NAMALWA (cell line): ENCODE data around the gene AIDA.

Source experiments
- DNase-seq: peaks from one replicate; pipeline ENCODE4 v3.0.0-alpha.2; 2015; ENCODE audit warnings: low spot score

AIDA gene

GRCh38 chr1:222643938-222644635 is 68.2 kb downstream of the AIDA start:
- peak; percentile 99 for DNase-seq

DNA sequence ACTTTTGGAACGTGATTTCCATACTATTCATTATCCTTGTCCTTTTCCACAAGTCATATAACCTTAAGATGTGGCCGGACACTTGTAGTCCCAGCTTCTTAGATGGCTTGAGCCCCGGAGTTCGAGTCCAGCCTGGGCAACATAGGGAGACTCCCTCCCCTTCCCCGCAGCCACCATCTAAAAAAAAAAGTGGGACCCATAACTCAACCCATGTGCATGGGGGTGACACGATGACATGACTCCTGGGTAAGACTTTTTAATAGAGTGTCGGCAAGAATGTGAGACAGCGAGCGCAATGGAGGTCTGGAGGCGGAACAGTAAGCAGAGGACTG is 68.7 kb downstream of the AIDA start:
- DNase-seq = no peak

GRCh38 chr1:222642468-222642867 is 69.8 kb downstream of the AIDA start:
- DNase-seq = no peak

- no peak for DNase-seq
These were observed 70.9 kb downstream of the AIDA start for GRCh38 chr1:222641269-222641948.

DNA sequence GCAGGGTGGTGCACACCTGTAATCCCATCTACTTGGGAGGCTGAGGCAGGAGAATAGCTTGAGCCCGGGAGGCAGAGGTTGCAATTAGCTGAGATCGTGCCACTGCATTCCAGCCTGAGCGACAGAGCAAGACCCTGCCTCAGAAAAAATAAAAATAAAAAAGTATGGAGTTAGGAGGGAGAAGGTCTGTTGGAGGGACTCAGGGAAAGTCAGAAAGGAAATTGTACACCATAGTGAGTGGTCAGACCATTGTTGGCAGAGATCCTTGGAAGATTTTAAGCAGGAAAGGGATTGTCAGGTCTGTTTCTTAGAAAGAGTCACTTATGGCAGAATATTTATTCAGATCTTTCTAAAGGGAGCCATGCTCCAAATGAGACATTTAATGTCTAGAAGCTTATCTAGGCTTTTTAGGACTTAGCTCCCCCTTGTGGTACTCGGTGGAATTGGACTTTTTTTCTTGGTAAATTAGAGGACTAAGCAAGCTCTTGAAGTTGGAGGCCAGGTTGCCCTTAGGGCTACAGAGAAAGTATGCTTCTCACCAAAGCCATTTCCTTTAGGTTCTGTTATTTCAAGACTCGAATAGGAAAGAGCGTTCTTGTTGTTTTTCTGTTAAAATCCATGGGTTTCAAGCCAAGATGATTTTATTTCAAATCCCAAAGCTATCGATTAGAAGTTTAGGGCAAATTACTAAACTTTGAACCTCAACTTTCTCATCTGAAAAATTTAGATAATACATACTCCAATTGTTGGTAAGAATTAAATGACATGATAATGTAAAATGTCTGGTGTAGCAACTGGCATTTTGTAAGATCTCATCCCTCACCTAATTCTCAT is 77.9 kb downstream of the AIDA start:
- peak; percentile 95 for DNase-seq

DNA sequence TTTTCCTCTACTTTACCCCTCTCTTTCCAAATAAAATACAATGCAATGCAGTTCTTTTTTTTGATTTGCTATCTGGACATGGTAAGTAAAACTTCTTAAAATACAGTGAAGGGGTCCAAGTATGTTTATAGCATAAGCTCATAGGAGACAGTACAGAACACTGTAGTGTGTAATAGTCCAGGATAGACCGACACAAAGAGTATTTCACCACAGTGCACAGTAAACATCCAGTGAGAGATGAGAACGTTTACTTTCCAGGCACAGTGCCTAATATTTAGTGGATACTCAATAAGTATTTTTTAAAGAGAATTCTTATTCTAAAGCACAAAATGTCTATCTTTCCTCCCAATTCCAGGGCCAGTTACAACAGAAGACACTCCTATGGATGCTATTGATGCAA is 79.5 kb downstream of the AIDA start:
- DNase-seq = no peak

GRCh38 chr1:222631611-222632208 is 80.6 kb downstream of the AIDA start:
- DNase-seq = no peak

GRCh38 chr1:222629921-222630535 is 82.3 kb downstream of the AIDA start:
- DNase-seq = no peak

GRCh38 chr1:222627232-222627631 is 85.1 kb downstream of the AIDA start:
- DNase-seq = no peak

DNA sequence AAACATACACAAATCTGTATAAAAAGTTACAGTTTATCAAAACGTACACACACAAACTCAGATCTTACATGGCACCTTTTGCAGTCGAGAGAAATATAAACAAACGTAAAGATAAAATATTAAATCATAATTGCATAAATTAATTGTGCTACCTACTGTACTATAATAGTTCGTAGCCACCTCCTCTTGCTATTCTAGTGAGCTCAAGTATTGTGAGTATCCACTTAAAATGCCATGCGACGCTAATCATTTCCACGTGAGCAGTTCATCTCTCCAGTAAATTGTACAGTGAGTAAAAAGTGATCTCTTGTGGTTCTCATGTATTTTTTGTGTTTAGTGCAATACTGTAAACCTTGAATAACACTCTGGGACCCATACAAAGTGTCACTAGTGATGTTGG is 88.1 kb downstream of the AIDA start:
- no peak for DNase-seq

DNA sequence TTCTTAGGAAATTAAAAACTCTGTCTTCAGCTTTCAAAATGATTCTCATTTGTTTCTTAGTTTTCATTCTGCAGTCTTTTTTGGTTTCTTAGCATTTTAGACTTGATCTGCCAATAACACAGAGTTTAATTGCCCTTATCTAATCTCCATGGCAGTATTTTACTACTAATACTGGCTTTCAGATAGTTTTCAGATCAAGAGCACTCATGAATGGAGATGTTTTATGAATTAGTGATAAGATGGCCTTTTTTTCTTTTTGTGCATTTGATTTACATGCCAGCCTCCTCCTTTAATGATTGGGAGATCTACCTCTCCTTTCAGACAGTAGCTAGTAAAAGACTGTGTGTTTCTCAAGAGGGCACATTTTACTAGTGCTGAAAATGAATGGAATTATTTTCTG is 88.8 kb downstream of the AIDA start:
- no peak for DNase-seq

DNA sequence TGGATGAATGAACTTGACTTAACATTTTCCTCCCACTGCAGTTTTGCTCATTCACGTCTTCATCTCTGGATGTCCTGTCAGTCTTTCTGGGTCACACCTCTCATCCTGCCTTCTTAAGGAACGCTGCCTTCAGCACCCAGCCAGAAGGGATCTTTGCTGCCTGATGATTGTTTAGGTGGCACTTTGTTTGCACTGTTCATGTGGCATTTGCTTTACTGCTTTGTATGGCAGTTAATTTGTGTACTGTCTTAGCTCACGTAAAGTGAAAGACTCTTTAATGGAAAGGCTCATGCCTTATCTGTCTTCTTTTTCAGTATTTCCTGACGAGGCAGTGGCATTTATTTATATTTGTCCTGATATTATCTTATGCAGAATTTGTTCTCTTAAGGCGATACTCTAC is 89.5 kb downstream of the AIDA start:
- no peak for DNase-seq

GRCh38 chr1:222620566-222620965 is 91.7 kb downstream of the AIDA start:
- DNase-seq = no peak

GRCh38 chr1:222618880-222619596 is 93.3 kb downstream of the AIDA start:
- no peak for DNase-seq
